SKM-1 (cell line): ENCODE data around the gene SEMA6B.
"Not testable (repeated sequence)": the region's sequence is repeated elsewhere in the genome, so short reads cannot be mapped to it uniquely, and the experiment has no call there.

Experiments used
- DNase-seq: peaks from one replicate; lab custom pipeline; 2025; ENCODE audit not compliant: unreplicated experiment; lab: John Stamatoyannopoulos, UW

The SEMA6B gene

GRCh38 chr19:4529924-4530522 lies 29.5 kb downstream of the SEMA6B start:
- no peak for DNase-seq

DNA sequence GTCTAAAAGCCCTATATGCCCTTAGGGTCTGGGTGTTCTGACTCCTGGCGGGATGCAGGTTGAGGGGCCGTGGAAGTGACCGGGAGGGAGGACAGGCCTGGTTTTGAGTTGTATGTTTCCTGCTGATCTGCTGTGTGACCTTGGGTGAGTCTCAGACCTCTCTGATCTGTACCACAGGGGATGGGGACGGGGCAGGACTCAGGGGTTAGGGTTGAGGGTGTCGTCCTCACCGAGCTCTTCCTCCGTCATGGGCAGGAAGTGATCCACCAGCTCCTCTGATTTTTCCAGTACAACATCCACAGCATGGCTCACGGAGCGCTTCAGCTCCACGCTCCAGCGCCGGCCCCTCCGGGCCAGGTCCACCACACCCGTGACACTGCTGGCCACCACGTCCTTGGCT lies 30.6 kb downstream of the SEMA6B start:
- DNase-seq, result no peak

DNA sequence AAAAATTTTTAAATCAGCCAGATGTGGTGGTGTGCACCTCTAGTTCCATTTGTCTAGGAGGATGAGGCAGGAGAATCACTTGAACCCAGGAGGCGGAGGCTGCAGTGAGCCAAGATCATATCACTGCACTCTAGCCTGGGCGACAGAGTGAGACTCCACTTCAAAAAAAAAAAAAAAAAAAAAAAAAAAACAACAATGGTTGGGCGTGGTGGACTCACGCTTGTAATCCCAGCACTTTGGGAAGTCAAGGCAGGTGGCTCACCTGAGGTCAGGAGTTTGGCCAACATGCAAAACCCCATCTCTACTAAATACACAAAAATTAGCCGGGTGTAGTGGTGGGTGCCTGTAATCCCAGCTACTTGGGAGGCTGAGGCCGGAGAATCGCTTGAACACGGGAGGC lies 32.1 kb downstream of the SEMA6B start:
- not testable (repeated sequence) for DNase-seq

DNA sequence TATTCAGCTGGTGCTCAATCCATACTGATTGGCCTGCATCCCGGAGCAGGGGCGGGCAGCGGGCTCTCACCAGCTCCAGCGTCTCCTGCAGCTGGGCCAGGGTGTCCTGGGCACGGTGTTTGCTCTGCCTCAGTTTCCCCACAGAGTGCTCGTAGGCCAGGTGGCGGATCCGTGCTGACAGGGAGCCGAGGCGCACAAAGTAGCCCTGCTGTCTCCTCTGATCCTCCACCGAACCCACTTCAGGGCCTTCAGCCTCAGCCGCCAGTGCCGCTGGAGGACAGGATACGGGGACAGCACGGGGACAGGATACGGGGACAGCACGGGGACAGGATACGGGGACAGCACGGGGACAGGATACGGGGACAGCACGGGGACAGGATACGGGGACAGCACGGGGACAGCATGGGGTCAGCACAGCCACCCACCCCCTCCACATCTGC lies 33.9 kb downstream of the SEMA6B start:
- no peak for DNase-seq

GRCh38 chr19:4524808-4525562 lies 34.5 kb downstream of the SEMA6B start:
- peak; percentile 67 for DNase-seq

- DNase-seq, result no peak
Measured at GRCh38 chr19:4523306-4524110, 36.0 kb downstream of the SEMA6B start.

- DNase-seq, result no peak
Measured at GRCh38 chr19:4522291-4523002, 37.0 kb downstream of the SEMA6B start.

GRCh38 chr19:4521888-4522242 lies 37.6 kb downstream of the SEMA6B start:
- DNase-seq, result no peak

DNA sequence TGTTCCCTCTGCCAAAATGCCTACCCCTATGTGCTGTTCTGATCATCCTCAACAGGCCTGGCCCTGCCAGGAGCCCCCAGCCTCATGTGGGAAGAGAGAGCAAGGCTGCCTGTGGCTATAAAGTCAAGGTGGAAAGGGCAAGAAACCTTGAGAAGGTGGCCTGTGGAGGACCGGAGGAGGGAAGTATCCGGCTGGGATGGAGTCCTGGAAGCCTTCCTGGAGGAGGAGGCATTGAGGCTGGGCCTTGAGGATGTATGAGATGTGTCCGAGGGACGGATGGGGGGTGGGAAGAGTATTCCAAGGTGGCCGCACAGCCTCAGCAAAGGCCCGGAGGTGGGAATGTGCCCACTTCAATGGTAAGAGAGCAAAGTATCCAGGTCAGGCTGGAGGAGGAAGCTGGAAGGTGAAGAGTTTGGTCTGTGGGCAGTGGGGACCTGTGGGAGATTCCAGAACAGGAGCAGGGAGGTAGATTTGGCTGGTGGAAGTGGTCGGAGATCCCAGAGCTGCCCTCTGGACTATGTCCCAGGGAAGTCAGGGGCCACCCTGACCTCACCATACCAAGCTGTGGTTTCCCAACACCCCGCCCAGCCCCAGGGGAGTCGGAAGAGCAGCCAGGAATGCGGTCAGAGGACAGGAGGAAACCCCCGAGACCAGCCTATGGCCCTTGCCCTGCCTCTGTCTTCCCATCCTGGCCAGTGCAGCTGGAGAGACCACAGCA lies 38.2 kb downstream of the SEMA6B start:
- no peak for DNase-seq

DNA sequence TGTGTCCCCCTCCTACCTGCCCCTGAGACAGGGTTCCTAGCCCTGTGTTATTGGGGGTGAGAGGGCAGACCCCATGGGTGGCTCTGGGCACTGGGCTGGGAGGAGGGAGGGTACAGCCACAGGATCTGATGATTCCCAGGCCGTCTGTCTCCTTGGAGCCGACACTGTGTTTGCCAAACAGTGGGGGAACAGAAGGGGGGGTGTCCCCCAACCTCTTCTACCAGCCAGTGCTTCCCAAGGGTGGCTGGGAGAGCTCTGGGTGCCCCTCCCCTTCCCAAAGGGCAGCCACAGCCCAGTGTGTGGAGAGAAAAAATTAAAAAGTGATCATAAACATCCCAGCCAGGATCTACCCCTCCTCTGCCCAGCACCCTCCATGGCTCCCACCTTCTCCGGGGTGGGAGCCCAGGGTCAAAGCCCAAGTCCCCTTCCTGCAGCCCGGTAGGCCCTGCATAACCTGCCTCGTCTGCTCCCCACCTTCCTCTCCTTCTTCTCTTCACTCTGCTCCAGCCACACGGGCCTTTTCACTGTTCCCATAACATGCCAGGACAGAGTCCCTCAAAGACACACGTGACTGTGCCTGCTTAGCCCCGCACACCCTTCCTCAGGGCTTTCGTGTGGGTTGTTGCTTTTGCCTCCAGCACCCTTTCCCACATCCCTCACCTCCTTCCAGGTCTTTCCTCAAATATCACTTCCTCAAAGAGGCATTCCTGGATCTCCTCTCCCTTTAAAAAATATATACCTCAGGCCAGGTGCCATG lies 39.8 kb downstream of the SEMA6B start:
- DNase-seq, result no peak

DNA sequence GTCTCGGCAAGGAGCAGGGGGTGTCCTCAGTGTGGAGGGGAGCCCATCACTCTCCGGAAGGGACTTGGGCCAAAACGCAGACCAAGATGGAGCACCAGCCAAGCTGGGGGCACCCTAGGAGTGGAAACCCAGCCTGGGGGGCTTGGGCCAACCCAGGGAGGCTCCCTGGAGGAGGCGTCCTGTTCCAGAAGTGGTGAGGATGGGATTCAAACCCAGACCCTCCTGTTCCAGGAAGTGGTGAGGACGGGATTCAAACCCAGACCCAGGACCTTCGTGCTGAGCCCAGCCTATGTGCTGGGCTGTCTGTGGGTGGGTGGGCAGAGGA lies 40.4 kb downstream of the SEMA6B start:
- no peak for DNase-seq

DNA sequence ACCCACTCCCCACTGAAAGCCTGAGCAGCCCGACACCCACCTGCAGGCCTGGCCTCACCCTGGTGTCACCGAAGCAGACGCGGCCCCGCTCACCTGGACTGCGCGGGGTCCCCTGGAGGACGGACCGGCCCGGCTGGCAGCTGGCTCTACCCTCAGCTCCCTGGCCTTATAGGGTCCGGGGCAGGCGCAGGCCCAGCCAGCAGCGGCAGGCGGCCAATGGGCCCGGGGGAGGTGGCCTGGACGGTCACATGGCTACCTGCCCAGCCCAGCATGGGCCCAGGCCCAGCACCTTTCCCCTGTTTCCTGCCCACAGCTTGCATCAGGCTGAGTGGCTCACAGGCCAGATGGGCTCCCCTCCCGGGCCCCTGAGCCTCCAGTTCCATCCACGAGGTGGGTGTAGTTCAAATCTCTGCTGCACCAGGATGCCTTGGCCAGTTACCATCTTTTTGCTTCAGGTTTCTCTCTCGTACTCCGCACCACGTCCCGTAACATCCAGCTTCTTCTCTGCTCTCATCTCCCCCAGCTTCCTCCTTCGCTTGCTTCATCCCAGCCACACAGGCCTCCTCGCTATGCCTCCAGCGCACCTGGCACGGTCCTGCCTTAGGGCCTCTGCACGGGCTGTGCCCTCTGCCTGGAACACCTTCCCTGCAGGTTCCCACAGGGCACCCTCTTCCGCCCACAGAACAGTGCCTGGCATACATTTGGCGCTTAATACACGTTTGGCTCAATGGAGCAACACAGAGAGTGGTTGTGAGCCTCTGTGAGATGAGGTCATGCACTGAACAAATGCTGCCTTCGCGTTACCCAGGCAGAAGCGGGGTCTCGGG lies 40.9 kb downstream of the SEMA6B start, which contains the start of gene PLIN4:
Gene PLIN4, minus strand, starts transcription at position 142 of the 827 bp plus-strand sequence. CDS start 214 bp downstream, outside the sequence.
- no peak for DNase-seq

DNA sequence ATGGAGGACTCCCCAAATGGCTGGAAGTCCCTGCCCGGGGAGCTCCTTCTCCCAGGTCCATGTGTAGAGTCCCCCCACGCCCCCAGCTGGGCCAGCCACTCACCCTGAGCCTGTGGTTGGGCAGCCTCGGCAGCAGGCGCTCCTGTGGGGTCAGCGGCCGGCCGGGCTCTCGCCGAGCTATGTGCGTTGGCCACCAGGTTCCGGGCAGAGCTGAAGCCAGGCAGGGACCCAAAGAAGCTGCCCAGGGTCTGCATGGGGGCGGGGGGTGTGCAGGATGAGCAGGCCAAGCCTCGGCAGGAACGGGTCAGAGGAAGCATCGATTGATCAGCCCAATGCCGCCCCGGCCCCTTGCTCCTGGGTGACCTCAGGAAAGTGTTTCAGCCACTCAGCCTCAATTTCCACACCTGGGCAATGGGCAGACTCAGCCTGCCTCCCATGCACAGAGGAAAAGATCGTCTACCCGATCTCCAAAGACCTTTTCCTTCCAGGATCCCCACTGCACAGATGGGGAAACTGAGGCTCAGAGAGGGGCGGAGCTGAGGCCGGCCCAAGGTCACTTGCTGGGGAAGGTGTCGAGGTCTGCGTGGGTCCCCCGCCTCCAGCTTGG lies 41.9 kb downstream of the SEMA6B start:
- no peak for DNase-seq

DNA sequence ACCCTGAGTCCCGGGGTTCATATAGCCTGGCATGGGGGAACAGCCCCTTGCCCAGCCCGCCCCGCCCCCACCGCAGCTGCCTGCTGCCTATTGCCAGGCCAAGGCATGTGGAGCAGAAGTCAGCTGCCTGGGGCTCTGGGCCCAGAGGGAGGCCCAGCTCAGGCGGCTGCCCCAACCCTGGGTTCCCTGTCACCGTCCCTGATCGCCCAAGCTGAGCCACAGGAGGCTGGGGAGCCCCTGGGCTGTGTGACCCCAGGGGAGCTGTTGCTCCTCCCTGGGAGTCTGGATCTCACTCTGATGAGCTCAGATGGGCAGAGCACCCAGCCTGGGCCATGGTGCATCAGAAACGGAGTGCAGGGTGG lies 42.6 kb downstream of the SEMA6B start:
- no peak for DNase-seq

- no peak for DNase-seq
Measured at GRCh38 chr19:4516199-4516938, 43.1 kb downstream of the SEMA6B start.

DNA sequence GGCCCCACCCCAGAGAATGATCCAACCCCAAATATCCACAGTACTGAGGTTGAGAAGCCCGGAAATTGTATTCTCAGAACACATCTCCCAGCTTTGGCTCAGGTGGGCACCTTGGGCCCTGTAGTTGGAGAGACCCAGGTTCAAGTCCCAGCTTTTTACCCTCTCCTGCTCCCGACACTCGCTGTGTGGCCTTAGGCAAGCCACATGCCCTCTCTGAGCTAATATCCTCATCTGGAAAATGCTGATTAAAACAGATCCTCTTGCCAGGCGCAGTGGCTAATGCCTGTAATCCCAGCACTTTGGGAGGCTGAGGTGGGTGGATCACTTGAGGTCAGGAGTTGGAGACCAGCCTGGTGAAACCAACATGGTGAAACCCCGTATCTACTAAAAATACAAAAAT lies 43.8 kb downstream of the SEMA6B start:
- DNase-seq, result no peak

- no peak for DNase-seq
Measured at GRCh38 chr19:4513248-4513647, 46.2 kb downstream of the SEMA6B start.

DNA sequence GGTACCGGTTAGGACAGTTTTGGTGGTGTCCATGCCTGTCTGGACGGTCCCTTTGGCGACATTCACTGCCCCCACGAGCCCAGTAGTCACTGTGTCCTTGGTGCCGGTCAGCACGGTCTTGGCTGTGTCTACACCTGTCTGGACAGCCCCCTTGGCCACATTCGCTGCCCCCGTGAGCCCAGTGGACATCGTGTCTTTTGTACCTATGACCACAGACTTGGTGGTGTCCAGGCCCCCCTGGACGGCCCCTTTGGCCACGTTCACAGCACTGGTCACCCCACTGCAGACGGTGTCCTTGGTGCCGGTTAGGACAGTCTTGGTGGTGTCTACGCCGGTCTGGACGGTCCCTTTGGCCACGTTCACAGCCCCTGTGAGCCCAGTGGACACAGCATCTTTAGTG lies 47.4 kb downstream of the SEMA6B start:
- no peak for DNase-seq
